GM19099 (cell line): Measurements from ENCODE around the gene OSBPL9.

ENCODE experiments used
- POLR2A ChIP-seq: IDR thresholded peaks from 3 replicates; pipeline ENCODE4 v1.6.1; 2011; ENCODE audit warnings: low read depth; ENCODE audit not compliant: insufficient read length; ENCODE audit errors: extremely low read depth

The OSBPL9 gene

GRCh38 chr1:51664421-51665240, 47.7 kb downstream of the OSBPL9 start:
- TF ChIP-seq POLR2A: no peak

DNA sequence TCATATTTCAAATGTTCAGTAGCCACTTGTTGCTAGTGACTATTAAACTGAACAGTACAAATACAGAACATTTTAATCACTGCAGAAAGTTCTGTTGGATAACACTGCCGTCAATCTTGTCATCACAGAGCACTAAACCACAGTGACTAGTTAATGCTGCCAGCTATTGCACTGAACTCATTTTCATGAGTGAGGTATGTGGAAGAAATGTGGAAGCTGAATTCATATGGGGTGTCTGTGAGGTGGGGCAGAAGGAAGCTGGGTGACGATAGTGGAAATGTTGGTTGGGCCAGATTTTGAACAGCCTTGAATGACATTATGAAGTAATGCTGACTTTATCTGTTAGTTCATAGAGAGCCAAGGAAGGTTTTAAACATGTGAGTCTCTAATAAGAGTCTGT, 49.6 kb downstream of the OSBPL9 start:
- TF ChIP-seq POLR2A: no peak

GRCh38 chr1:51667561-51667960, 50.7 kb downstream of the OSBPL9 start:
- no peak for TF ChIP-seq POLR2A

DNA sequence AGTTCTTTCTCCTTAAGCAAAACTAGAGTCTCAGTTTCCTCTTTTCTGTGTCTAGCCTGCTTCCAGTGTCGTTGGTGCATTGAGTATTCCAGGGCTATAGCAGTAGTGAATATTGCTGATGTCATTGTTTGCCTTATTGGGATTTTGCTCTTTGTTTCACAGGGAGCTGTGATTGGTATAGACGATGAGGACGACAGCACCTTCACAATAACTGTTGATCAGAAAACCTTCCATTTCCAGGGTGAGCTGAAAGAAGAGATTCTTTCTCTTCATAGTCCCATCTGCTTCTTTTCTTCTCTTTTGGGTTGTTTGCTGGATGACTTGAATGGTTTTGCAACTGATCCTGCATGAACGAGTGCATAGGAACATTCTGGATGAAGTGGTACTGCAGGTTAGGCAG, 52.4 kb downstream of the OSBPL9 start:
- no peak for TF ChIP-seq POLR2A

- TF ChIP-seq POLR2A: no peak
These were observed 52.9 kb downstream of the OSBPL9 start for GRCh38 chr1:51669816-51670215.

DNA sequence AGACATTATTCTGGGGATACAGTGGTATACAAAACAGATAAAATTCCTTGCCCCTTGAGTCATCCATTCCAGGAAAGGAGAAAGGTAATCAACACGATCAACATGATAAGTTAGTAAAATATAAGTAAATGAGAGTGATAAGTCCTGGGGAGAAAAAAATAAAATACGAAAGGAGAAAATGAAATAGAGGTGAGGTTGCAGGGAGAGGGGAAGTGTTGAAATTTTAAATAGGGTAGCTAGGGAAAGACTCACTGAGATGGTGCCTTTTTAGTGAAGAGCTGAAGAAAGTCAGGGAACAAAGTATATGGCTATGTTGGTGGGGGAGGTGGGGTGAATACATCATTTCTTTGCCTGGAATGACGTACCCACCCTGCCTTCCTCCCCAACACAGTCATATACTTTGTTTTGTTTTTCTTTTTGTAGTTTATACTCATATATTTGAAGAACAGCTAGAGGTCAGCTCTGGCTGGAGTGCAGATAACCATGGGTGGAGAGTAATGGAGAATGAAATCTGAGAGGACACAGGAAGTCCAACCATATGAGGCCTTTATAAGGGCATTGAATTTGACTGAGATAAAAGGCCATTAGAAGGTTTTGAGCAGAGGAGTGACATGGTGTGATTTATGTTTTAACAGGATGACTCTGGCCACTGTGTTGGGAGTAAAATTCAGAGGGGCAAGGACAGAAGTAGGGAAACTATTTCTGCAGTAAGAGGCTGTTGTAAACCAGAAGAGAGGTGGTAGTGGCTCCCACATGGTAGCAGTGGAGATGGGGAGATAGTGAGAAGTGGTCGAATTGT, 54.8 kb downstream of the OSBPL9 start:
- TF ChIP-seq POLR2A: no peak

DNA sequence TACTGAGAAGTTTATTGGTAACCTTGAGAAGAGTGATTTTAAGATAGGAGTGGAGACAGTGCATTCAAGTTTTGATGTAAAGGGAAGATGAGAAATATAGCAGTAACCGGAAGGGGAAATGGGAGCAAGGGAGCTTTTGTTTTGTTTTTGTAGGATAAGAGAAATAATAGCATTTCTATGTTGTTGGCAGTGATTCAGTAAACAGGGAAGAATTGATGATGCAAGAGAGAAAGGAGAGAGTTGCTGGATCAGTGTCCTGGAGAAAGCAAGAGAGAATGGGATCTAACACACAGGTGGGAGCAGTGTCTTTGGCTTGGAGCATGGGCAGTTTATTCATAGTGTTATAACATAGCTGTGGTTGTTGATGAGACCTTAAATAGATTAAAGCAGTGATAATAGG, 56.4 kb downstream of the OSBPL9 start:
- TF ChIP-seq POLR2A: no peak

- no peak for TF ChIP-seq POLR2A
These were observed 58.4 kb downstream of the OSBPL9 start for GRCh38 chr1:51675177-51675780.

DNA sequence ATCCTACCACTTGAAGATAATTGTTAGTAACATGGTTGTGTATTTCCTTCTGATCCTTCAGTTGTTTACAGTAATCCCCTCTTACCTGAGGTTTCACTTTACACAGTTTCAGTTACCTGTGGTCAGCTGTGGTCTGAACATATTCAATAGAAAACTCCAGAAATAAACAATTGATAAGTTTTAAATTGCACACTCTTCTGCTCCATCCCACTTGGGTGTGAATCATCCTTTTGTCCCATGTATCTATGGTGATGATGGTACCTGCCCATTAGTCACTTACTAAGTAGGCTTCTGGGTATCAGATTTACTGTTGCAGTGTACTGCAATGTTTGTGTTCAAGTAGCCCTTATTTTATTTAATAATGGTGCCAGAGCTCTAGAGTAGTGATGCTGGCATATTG, 62.5 kb downstream of the OSBPL9 start:
- no peak for TF ChIP-seq POLR2A

DNA sequence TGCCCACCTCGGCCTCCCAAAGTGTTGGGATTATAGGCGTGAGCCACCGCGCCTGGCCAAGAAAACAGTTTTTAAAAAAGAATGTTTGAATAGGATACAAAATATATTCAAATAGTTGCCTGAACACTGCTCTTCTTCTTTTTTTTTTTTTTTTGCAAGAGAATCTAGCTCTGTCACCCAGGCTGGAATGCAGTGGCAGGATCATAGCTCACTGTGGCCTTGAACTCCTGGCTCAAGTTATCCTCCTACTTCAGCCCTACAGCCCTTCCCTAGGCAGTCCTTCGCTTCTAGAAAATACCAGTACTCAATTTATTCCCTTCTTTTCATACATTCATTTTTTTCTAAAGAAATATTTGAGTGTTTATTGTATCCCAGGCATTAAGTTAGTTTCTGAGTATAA, 67.9 kb downstream of the OSBPL9 start:
- TF ChIP-seq POLR2A: no peak

- no peak for TF ChIP-seq POLR2A
These were observed 69.6 kb downstream of the OSBPL9 start for GRCh38 chr1:51686450-51686849.

GRCh38 chr1:51689075-51689440, 72.2 kb downstream of the OSBPL9 start:
- no peak for TF ChIP-seq POLR2A

DNA sequence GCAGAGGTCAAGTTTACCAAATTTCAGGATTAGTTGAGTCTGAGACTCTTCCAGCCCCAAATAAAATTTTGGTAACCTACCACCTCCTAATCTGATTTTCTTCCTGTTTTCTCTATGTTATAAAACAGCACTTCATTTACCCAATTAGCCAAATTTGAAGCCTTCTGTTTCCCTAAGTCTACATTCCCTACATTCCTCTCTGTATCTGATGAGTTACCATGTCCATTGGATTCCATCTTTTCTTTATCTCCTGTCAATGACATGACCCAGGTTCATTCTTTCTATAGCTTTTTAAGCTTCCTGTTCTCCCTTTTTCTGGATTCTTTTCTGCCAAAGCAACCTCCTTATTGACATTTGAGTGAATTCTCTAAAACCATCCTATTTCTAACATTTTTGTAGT, 72.8 kb downstream of the OSBPL9 start:
- TF ChIP-seq POLR2A: no peak

GRCh38 chr1:51690285-51690961, 73.5 kb downstream of the OSBPL9 start:
- no peak for TF ChIP-seq POLR2A

DNA sequence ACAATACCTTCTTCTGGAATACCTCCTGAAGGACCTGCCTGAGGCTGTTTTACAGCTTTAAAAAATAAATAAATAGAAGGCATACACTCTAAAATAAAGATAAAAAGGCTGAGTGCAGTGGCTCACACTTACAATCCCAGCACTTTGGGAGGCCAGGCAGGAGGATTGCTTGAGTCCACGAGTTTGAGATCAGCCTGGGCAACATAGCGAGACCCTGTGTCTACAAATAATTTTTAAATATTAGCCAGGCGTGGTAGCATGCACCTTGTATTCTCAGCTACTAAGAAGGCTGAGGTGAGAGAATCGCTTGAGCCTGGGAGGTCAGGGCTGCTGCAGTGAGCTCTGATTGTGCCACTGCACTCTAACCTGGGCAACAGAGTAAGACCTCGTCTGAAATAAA, 75.0 kb downstream of the OSBPL9 start:
- no peak for TF ChIP-seq POLR2A
